IPS-NIHi7 (cell line): ENCODE data around the gene HLA-DMB.
A peak's percentile ranks its signal among the peaks of the same experiment; 100 is the strongest.

Experiments
- DNase-seq: peaks from one replicate; pipeline ENCODE4 v3.0.0; 2012; ENCODE audit warnings: mixed read lengths; ENCODE audit errors: extremely low spot score

The HLA-DMB gene

GRCh38 chr6:32908897-32909296 lies 31.9 kb downstream of the HLA-DMB start:
- no peak for DNase-seq

- no peak for DNase-seq
Measured at GRCh38 chr6:32906539-32906938, 34.3 kb downstream of the HLA-DMB start.

DNA sequence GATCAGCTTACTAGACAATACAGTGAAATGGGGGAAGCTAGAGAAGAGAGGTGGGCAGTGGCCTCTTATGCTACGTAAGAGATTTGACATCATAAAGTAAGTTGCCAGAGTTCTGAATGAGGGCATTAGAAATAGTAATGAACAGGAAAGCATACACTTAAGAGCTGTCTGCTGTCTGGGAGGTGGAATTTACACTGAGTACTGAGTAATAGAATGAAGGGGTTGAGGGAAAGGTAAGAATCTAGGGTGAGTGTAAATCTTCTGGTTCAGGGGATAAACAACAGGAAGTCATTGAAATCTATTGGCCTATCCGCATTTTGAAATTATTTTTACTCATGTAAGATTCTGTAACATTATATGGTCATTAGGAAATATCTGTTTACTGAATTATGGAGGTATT lies 35.8 kb downstream of the HLA-DMB start:
- no peak for DNase-seq

DNA sequence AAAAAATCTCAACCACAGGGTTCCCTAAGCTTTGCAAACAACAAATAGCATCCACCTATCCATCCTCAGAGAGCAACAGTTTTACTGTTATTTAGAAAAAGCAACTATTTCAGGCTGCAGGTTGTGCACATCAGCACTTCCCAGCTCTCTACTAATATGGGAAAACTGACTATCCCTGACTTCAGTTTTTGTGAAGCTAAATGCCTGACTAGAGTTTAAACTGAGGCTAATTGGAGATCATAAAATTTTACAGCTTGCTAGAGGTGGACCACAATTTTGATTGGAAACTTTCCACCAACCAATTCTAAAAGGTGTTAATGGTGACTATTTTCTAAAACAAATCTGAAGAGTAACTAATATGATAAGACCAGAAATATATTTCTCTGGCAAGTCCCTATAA lies 36.9 kb downstream of the HLA-DMB start:
- no peak for DNase-seq

DNA sequence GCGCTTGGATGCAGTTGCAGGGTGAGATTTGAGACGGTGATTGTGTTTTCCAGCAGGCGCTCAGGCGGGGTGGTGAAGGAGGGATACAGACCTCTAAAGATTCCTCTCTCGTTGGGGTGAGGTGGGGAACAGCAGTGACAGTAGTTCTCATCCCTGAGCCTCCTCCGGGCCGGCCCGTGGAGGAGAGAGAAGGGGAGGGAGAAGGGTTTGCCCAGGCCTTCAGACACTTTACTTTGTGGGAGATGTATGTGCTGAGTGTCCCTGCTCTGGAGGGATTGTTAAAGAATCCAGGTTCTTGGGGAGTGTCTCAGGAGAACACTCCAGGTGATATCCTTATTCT lies 45.9 kb downstream of the HLA-DMB start:
- no peak for DNase-seq

DNA sequence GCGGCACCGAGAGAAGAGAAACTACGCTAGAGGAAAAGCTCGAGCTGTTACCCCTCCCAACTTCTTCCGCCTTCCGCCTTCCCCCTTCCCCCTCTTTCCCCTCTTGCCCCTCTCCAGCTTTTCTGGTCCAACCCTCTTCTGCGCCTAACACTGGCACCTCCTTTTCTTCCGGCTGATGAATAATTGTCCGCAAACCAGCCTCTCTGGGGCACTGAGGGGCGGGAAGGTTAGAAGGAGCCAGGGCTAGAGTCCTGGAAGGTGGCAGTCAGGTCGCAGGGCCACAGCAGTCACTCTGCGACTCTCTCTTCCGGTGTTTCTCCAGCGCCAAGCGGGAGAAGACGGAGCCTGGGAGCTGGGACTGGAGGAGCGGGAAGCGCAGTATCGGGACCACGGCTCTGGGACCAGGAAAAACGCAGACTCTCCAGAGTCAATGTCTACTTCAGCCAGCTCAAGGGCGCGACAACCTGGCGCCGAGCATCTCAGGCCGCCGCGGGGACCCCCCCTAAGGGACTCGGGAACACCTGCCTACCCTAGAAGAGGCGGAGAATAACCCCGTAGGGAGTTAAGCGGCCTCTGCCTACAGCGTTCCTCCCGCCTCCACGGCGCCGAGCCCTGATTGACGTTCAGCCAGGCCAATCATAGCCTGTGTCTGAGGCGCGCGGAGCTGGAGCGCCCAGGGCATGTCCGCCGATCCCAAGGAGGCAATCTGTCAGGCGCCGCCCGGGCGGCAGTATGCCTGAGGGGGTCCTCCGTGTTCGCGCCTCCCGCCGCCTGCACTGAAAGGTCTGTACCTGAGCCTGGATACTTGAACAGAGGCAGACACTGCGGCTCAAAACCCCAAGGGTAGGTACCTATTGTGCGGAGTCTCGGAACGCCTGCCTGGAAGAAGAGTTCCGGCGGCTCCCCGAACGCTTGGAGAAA lies 46.5 kb downstream of the HLA-DMB start:
- DNase-seq, result peak; percentile 99

DNA sequence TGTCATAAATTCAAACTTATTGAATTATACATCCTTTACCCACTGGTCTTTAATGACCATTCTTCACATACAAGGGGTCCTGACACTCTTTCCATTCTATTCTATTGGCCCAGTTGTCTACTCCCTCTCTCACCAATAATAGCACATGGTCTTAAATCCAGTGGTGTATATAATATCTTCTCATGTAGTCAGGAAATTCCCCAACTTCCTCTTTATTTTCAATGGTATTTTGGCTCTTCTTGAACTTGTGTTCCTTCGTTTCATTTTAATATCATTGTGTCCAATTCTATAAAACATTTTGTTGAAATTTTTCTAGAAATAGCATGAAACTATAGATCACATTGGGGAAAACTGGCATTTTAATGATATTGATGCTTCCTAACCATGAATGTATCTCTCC lies 50.0 kb downstream of the HLA-DMB start:
- DNase-seq, result no peak

- no peak for DNase-seq
Measured at GRCh38 chr6:32889533-32889932, 51.3 kb downstream of the HLA-DMB start.

- DNase-seq, result no peak
Measured at GRCh38 chr6:32888576-32888975, 52.3 kb downstream of the HLA-DMB start.

DNA sequence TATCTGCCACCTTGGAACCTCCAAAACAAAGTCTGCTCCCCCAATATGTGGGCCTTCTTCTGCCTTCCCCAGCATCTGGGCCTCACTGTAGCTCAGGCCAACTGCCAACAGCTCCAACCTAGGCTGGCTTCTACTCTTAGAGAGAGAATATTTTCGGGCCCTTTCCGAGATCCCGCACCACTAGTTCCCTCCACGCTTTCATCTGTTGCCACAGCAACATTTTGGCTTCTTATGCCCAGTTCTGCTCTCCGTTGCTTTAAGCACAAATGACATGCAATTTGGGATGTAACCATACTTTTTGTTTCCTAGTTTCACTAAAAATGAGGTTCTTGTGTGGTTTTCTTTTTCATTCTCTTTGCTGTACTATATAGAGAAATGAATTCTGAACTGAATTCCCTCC lies 53.2 kb downstream of the HLA-DMB start:
- DNase-seq, result no peak

GRCh38 chr6:32886681-32887383 lies 54.0 kb downstream of the HLA-DMB start:
- no peak for DNase-seq

DNA sequence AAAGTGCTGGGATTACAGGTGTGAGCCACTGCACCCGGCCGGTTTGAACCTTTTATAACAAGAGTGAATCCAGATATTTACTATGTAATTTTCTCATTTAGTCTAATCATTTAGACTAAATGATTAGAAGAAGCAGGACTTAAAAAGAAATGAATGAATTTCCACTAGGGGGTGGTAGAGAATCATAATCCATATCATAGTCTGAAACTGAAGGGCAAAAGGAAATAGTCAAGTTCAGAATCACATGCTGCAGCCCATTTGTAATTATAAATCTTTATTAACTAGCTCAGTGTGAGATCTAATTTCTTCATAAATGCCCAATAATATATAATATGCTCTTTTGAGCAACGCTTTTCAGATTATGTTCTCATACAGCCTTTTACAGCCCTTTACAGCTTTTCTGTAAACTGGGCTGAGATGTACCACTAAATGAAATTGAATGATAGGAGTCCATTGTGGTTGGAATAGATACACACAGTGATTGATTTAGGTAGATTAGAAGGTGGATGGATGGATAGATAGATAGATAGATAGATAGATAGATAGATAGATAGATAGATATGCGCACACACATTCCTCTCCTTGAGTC lies 55.0 kb downstream of the HLA-DMB start:
- peak; percentile 33 for DNase-seq
